ENCODE measurements around the gene JUND. TPM values are rescaled to one million over a fixed set of nuclear protein-coding genes. Genes with fewer than 3 reads are reported as not detected.

The JUND gene
- polyA plus RNA-seq, 3 donors = 22.5 to 1,792 (median 86.9) TPM

DNA sequence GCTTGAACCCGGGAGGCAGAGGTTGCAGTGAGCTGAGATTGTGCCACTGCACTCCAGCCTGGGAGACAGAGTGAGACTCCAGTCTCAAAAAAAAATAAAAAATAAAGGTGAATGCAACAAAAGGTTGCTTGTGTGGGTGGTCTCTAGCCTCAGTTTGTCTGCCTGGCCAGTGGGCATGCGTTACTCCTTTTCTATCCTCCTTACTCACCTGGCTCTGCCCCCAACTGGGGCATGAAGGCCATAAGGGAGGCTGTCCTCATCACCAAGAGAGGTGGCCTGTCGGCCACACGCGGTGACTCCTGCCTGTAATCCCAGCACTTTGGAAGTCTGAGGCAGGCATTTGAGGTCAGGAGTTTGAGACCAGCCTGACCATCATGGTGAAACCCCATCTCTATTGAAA lies 1.9 kb upstream of the JUND start:
- Histone ChIP-seq H2AFZ (ENCODE audit: insufficient read depth, low read depth, low read length, poor library complexity, severe bottlenecking) (no peak overlapping the region), H3K9ac (ENCODE audit: insufficient read depth, low read length, poor library complexity, severe bottlenecking) (no peak overlapping the region), H3K79me2 (ENCODE audit: insufficient read depth, low read length) (peaks cover 37% of the 10 kb centered on the region), H4K20me1 (ENCODE audit: insufficient read depth, low read length) (peaks cover 27% of the 10 kb centered on the region), H3K27ac (ENCODE audit: low read depth in 1 of 2, low read length in 2 of 2) (no peak overlapping the region), H3K4me2 (replicated peaks; ENCODE audit: extremely low read depth, low read length, poor library complexity, severe bottlenecking) (peak overlapping the region; percentile 82), H3K27me3 (ENCODE audit: control insufficient read depth in 2 of 2, insufficient read depth in 2 of 2, low read length in 2 of 2) (no peaks in the 10 kb centered on the region), H3K9me3 (replicated peaks in 1 of 2; ENCODE audit: control insufficient read depth in 1 of 2, insufficient read depth in 1 of 2, low read length in 2 of 2) (no peaks in the 10 kb centered on the region), H3K4me1 (ENCODE audit: control insufficient read depth in 1 of 2, insufficient read depth in 2 of 2, low read length in 2 of 2) (peaks cover 25 to 29% of the 10 kb centered on the region in 2 donors), H3K36me3 (replicated peaks in 1 of 2; ENCODE audit: control insufficient read depth in 1 of 2, insufficient read depth in 2 of 2, low read length in 2 of 2) (peaks cover 6 to 10% of the 10 kb centered on the region in 2 donors), H3K4me3 (replicated peaks in 1 of 3; ENCODE audit: low read depth in 2 of 3, low read length in 3 of 3) (peak overlapping the region in 1 of 3 experiments; percentile 74)
- Mint-ChIP-seq H3K4me3 (no peak overlapping the region), H3K27me3 (ENCODE audit: low read depth in 3 of 3) (peaks cover 0 to 4% (median 3%) of the 10 kb centered on the region in 3 donors), H3K36me3 (peaks cover 14 to 21% of the 10 kb centered on the region in 2 donors), H3K4me1 (peaks cover 22% of the 10 kb centered on the region), H3K27ac (peak overlapping the region in 4 of 7 donors; percentile 40 to 98 (median 78)), H3K9me3 (peaks cover 0 to 8% (median 5%) of the 10 kb centered on the region in 7 donors)
- DNase-seq = no peak
- intact Hi-C loops (cut with micrococcal nuclease) = loop anchor here in 1 of 2 donors (2.0 kb wide), 1 partner anchor 21 kb away; no protein-coding TSS in a partner anchor
- TF ChIP-seq, protein P1, sequence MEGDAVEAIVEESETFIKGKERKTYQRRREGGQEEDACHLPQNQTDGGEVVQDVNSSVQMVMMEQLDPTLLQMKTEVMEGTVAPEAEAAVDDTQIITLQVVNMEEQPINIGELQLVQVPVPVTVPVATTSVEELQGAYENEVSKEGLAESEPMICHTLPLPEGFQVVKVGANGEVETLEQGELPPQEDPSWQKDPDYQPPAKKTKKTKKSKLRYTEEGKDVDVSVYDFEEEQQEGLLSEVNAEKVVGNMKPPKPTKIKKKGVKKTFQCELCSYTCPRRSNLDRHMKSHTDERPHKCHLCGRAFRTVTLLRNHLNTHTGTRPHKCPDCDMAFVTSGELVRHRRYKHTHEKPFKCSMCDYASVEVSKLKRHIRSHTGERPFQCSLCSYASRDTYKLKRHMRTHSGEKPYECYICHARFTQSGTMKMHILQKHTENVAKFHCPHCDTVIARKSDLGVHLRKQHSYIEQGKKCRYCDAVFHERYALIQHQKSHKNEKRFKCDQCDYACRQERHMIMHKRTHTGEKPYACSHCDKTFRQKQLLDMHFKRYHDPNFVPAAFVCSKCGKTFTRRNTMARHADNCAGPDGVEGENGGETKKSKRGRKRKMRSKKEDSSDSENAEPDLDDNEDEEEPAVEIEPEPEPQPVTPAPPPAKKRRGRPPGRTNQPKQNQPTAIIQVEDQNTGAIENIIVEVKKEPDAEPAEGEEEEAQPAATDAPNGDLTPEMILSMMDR (IDR thresholded peaks at IDR 0.05) = no peak
- 98% methylated on average over 4 of the region's 5 CpGs for WGBS (ENCODE audit: insufficient coverage)

DNA sequence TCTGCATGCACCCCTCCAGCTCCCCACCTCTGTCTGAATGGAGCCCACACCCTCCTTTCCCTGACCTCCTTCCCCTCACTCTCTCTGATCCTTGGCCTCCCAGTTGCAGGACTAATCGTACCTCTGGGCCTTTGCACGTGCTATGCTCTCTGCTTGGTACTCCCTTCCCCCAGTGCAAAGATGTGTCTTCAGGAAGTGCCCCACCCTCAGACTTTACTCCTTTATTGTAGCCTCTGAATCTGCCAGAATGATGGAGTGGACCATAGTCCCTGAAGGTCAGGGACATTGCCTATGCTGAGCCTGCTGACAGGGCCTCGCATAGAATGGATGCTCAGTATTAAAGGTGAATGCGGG lies 1.3 kb upstream of the JUND start:
- Histone ChIP-seq H3K4me3 (replicated peaks in 1 of 3; ENCODE audit: low read depth in 2 of 3, low read length in 3 of 3) (peak overlapping the region; percentile 35 to 74 (median 42)), H3K79me2 (ENCODE audit: insufficient read depth, low read length) (peaks cover 43% of the 10 kb centered on the region), H3K27me3 (ENCODE audit: control insufficient read depth in 2 of 2, insufficient read depth in 2 of 2, low read length in 2 of 2) (no peaks in the 10 kb centered on the region), H3K4me1 (ENCODE audit: control insufficient read depth in 1 of 2, insufficient read depth in 2 of 2, low read length in 2 of 2) (peaks cover 25 to 34% of the 10 kb centered on the region in 2 donors), H3K36me3 (replicated peaks in 1 of 2; ENCODE audit: control insufficient read depth in 1 of 2, insufficient read depth in 2 of 2, low read length in 2 of 2) (peaks cover 6 to 15% of the 10 kb centered on the region in 2 donors), H3K4me2 (replicated peaks; ENCODE audit: extremely low read depth, low read length, poor library complexity, severe bottlenecking) (peak overlapping the region; percentile 82), H3K27ac (ENCODE audit: low read depth in 1 of 2, low read length in 2 of 2) (peak overlapping the region; percentile 90 to 92), H3K9ac (ENCODE audit: insufficient read depth, low read length, poor library complexity, severe bottlenecking) (peak overlapping the region; percentile 68), H2AFZ (ENCODE audit: insufficient read depth, low read depth, low read length, poor library complexity, severe bottlenecking) (peak overlapping the region; percentile 19), H4K20me1 (ENCODE audit: insufficient read depth, low read length) (peaks cover 33% of the 10 kb centered on the region), H3K9me3 (replicated peaks in 1 of 2; ENCODE audit: control insufficient read depth in 1 of 2, insufficient read depth in 1 of 2, low read length in 2 of 2) (no peaks in the 10 kb centered on the region)
- peak overlapping the region; percentile 93 to 98 (median 97) for H3K27ac Mint-ChIP-seq
- intact Hi-C loops (cut with micrococcal nuclease) = loop anchor here (1.0 to 2.0 kb wide), 3 partner anchors 9 to 22 kb away; no protein-coding TSS in a partner anchor
- 50% methylated on average over 4 of the region's 4 CpGs for WGBS (ENCODE audit: insufficient coverage)
- H3K4me3 Mint-ChIP-seq = peak overlapping the region; percentile 79 to 86
- H3K4me1 Mint-ChIP-seq = peaks cover 27% of the 10 kb centered on the region
- peaks cover 17 to 27% of the 10 kb centered on the region in 2 donors for H3K36me3 Mint-ChIP-seq
- peaks cover 0 to 4% (median 3%) of the 10 kb centered on the region in 3 donors for H3K27me3 Mint-ChIP-seq (ENCODE audit: low read depth in 3 of 3)
- peaks cover 0 to 8% (median 5%) of the 10 kb centered on the region in 7 donors for H3K9me3 Mint-ChIP-seq
- TF ChIP-seq, protein P1 (IDR thresholded peaks at IDR 0.05) = no peak
- peak in 1 of 3 donors; percentile 9 for DNase-seq
